Heart left ventricle (tissue), 16 donors: ENCODE results near the gene RNASEH2C. TPM values are rescaled to one million over a fixed set of nuclear protein-coding genes. Genes with fewer than 3 reads are reported as not detected.
A peak's percentile ranks its signal among the peaks of the same experiment; 100 is the strongest.
"Not testable (repeated sequence)": the region's sequence is repeated elsewhere in the genome, so short reads cannot be mapped to it uniquely, and the experiment has no call there.

ENCODE experiments used
- ATAC-seq, 4 donors: fragments of 200-7000 bp; cut with Tn5 transposase; one replicate each; pipeline ENCODE4 v1.9.1; 2020 to 2022; ENCODE audit warnings: moderate library complexity in 4 of 4, mild to moderate bottlenecking in 3 of 4, moderate number of reproducible peaks in 1 of 4
- DNase-seq, 5 donors: peaks; one replicate each; pipeline ENCODE4 v3.0.0-alpha.2; 2020
- H3K27ac ChIP-seq, 12 donors: fragments of 200-600 bp; sonication (generic) in 4 of 12; one replicate each; pipeline versions ENCODE4 v1.5.0 to v1.8.0; 2016 to 2022; ENCODE audit warnings: mild to moderate bottlenecking in 2 of 12
- H3K27me3 ChIP-seq, 9 donors: fragments of 200-600 bp; sonication (generic) in 2 of 9; one replicate each; pipeline versions ENCODE4 v1.5.1 to v1.8.0; 2016 to 2022; ENCODE audit warnings: mild to moderate bottlenecking in 3 of 9
- H3K36me3 ChIP-seq, 9 donors: fragments of 200-600 bp; sonication (generic) in 2 of 9; one replicate each; pipeline versions ENCODE4 v1.5.0 to v1.8.0; 2018 to 2022; ENCODE audit warnings: mild to moderate bottlenecking in 2 of 9
- H3K4me1 ChIP-seq, 12 donors: fragments of 200-600 bp; sonication (generic) in 4 of 12; one replicate each; pipeline versions ENCODE4 v1.5.0 to v1.8.0; 2016 to 2022; ENCODE audit warnings: mild to moderate bottlenecking in 3 of 12
- H3K4me3 ChIP-seq, 12 donors: fragments of 200-600 bp; sonication (generic) in 4 of 12; one replicate each; pipeline versions ENCODE4 v1.5.0 to v1.8.0; 2017 to 2022; ENCODE audit warnings: mild to moderate bottlenecking in 9 of 12, moderate library complexity in 4 of 12
- H3K9me3 ChIP-seq, 12 donors: fragments of 200-600 bp; sonication (generic) in 4 of 12; one replicate each; pipeline versions ENCODE4 v1.5.0 to v1.8.0; 2016 to 2022; ENCODE audit warnings: mild to moderate bottlenecking in 1 of 12
- POLR2A ChIP-seq, 2 donors: fragments of 450-650 bp; IDR thresholded peaks; one replicate each; pipeline ENCODE4 v1.6.1; 2017; ENCODE audit warnings: antibody characterized with exemption in 2 of 2, mild to moderate bottlenecking in 2 of 2, moderate library complexity in 2 of 2
- WGBS, 4 donors: extraction: QIAGEN DNeasy Blood & Tissue Kit in 2 of 4; methylation state at CpG; one replicate each; pipeline versions ENCODE4 v1.1.5 to v1.1.7; 2013 to 2018; 5-methylcytosine and 5-hydroxymethylcytosine counted together
- intact Hi-C, 10 donors: fragments of 100-400 bp; cut with DNase I; formaldehyde crosslinking; loops; one replicate each; pipeline versions ENCODE4 v1.11.1 to v1.14.2; 2022
- polyA plus RNA-seq, 2 donors: library from polyadenylated mRNA; stranded (reverse); fragments of 200-250 nt; gene quantifications; one replicate each; pipeline ENCODE4 v1.2.3, GENCODE V29; 2013
- total RNA-seq, 9 donors: library from RNA; depleted of rRNA in 2 of 9; stranded (reverse); fragments of >200 nt in 2 of 9; fragmentation: NEBNext Ultra II Directional in 3 of 9; extraction: Animal tissue kit (Norgen Biotek cat#: 25700) in 3 of 9; gene quantifications; one replicate each; pipeline versions ENCODE4 v1.1.0 to v1.2.4, GENCODE V29; 2016 to 2023
- TF ChIP-seq, protein P1 (sequence below), 12 donors: fragments of 200-600 bp; sonication (generic) in 4 of 12; IDR thresholded peaks; one replicate each; pipeline versions ENCODE4 v1.5.0 to v1.8.0; 2018 to 2022; ENCODE audit warnings: antibody characterized with exemption in 12 of 12, mild to moderate bottlenecking in 5 of 12
- donor health status: ischemic (EF 13 %, LVEDD 7.1; RV severe dilation, severe dysfunction).
- donor health status: healthy with polysubstance abuse.
- donor health status: DM: no; HTN: yes; CAD: no.
- donor health status: DM: no; HTN: no; CAD: no.
- donor health status: ischemic (EF 25% LVEDD 6.9; RV normal size, moderate dysfunction).
- donor health status: ischemic (EF 25% LVEDD 5.7; RV mildly dilated, moderate dysfunction).
- donor health status: healthy.
- donor health status: DM: yes; HTN: yes; CAD: no.
- donor health status: ischemic (EF 35%, LVEDD 5.7; RV mildly dilated, moderate dysfunction).
- donor health status: nonischemic (EF 11% LVEDD 7.7; RV severe dilation, severe dysfunction).
- donor health status: DM: yes; HTN: yes; CAD: no.
- donor health status: PGD.
- donor health status: ischemic (EF 29% LVEDD 5.4; RV normal size, mild dysfunction).
- donor health status: nonischemic (EF 23%, LVEDD 6.1; RV moderate dilation, normal function).

Gene RNASEH2C
- total and polyA plus RNA-seq, 11 donors = 31.7 to 131 (median 54.7) TPM

DNA sequence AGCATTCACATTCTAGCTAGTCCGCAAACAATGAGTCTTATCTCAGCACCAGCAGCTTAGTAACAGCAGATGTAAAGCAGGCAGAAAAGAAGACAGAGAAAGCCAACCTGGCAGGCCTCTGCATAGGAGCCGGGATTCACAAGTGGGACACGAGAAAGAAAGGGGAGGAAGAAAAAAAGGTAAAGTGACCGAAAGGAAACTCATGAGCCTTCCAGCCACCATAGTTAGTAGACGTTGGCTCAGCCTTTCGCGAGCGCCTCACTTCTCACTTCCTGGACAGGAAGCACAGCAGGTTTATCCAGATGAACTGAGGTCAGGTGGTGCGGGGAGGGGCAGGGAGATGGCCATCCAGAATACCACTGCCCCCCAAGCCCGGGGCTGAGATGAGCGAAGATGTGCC is 28.2 kb downstream of the RNASEH2C start:
- no peaks in the 10 kb centered on the region for H3K9me3 ChIP-seq
- ATAC-seq = no peak
- peaks cover 0 to 21% (median 3%) of the 10 kb centered on the region in 12 donors for H3K4me1 ChIP-seq
- no peaks in the 10 kb centered on the region for H3K27me3 ChIP-seq
- H3K27ac ChIP-seq = peak overlapping the region in 1 of 12 donors; percentile 25
- WGBS, 4 donors = 46 to 76% (median 60%) methylated on average over 11 of the region's 11 CpGs
- no peak for DNase-seq
- no peak for TF ChIP-seq POLR2A (IDR thresholded peaks at IDR 0.05)
- TF ChIP-seq, protein P1, sequence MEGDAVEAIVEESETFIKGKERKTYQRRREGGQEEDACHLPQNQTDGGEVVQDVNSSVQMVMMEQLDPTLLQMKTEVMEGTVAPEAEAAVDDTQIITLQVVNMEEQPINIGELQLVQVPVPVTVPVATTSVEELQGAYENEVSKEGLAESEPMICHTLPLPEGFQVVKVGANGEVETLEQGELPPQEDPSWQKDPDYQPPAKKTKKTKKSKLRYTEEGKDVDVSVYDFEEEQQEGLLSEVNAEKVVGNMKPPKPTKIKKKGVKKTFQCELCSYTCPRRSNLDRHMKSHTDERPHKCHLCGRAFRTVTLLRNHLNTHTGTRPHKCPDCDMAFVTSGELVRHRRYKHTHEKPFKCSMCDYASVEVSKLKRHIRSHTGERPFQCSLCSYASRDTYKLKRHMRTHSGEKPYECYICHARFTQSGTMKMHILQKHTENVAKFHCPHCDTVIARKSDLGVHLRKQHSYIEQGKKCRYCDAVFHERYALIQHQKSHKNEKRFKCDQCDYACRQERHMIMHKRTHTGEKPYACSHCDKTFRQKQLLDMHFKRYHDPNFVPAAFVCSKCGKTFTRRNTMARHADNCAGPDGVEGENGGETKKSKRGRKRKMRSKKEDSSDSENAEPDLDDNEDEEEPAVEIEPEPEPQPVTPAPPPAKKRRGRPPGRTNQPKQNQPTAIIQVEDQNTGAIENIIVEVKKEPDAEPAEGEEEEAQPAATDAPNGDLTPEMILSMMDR (IDR thresholded peaks at IDR 0.05) = no peak
- no peak overlapping the region for H3K4me3 ChIP-seq
- H3K36me3 ChIP-seq = no peaks in the 10 kb centered on the region
- intact Hi-C loops = no loop called here

DNA sequence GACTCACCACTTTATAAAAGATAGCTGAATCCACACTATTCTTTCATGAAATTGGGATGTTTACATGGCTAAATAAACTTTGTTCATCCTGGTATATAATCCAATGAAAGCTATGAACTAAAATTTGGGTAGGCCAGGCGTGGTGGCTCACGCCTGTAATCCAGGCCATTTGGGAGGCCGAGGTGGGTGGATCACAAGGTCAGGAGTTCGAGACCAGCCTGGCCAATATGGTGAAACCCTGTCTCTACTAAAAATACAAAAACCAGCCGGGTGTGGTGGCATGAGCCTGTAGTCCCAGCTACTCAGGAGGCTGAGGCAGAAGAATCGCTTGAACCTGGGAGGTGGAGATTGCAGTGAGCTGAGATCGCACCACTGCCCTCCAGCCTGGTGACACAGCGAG is 28.8 kb downstream of the RNASEH2C start:
- H3K36me3 ChIP-seq, H3K27me3 ChIP-seq, intact Hi-C loops, H3K4me3 ChIP-seq, DNase-seq, ATAC-seq, H3K9me3 ChIP-seq, H3K27ac ChIP-seq: not testable (repeated sequence)
- H3K4me1 ChIP-seq = peaks cover 0 to 21% (median 1%) of the 10 kb centered on the region in 12 donors
- WGBS, 4 donors = 91 to 97% (median 95%) methylated on average over 8 of the region's 8 CpGs

- Histone ChIP-seq H3K4me1 (peaks cover 0 to 8% (median 0%) of the 10 kb centered on the region in 12 donors), H3K4me3 (no peak overlapping the region), H3K27me3 (no peaks in the 10 kb centered on the region), H3K27ac (peak overlapping the region in 3 of 12 donors; percentile 4 to 18 (median 13)), H3K36me3 (no peaks in the 10 kb centered on the region), H3K9me3 (no peaks in the 10 kb centered on the region)
- intact Hi-C loops = loop anchor here in 1 of 10 donors (2.0 kb wide), 1 partner anchor 19 kb away; no protein-coding TSS in a partner anchor
- TF ChIP-seq, protein P1 (IDR thresholded peaks at IDR 0.05) = no peak
- TF ChIP-seq POLR2A (IDR thresholded peaks at IDR 0.05) = no peak
- ATAC-seq = peak in 2 of 4 donors; percentile 61 to 86
- DNase-seq = no peak
- 52 to 72% (median 60%) methylated on average over 8 of the region's 8 CpGs for WGBS, 4 donors
These were observed 34.6 kb downstream of the RNASEH2C start for GRCh38 chr11:65685981-65686380.

GRCh38 chr11:65683480-65683879 is 37.1 kb downstream of the RNASEH2C start:
- H3K4me3 ChIP-seq, H3K9me3 ChIP-seq, intact Hi-C loops, ATAC-seq, H3K27ac ChIP-seq, DNase-seq, H3K27me3 ChIP-seq, H3K36me3 ChIP-seq, H3K4me1 ChIP-seq: not testable (repeated sequence)
- WGBS, 4 donors = 80 to 88% (median 85%) methylated on average over 6 of the region's 6 CpGs

GRCh38 chr11:65680192-65680743 is 40.3 kb downstream of the RNASEH2C start:
- no peak for TF ChIP-seq POLR2A (IDR thresholded peaks at IDR 0.05)
- TF ChIP-seq, protein P1 (IDR thresholded peaks at IDR 0.05) = no peak

More at GRCh38 chr11:65680192-65680743, 40.3 kb downstream of the RNASEH2C start:
- intact Hi-C loops = no loop called here
- Histone ChIP-seq H3K36me3 (no peaks in the 10 kb centered on the region), H3K4me1 (no peaks in the 10 kb centered on the region), H3K9me3 (no peaks in the 10 kb centered on the region), H3K27me3 (no peaks in the 10 kb centered on the region), H3K27ac (no peak overlapping the region), H3K4me3 (no peak overlapping the region)
- ATAC-seq (no peak), DNase-seq (no peak)
- WGBS, 4 donors = 82 to 90% (median 84%) methylated on average over 5 of the region's 5 CpGs
